ENCODE measurements around the gene ABCD4. TPM values are rescaled to one million over a fixed set of nuclear protein-coding genes. Genes with fewer than 3 reads are reported as not detected.
A peak's percentile ranks its signal among the peaks of the same experiment; 100 is the strongest.
"Not testable (repeated sequence)": the region's sequence is repeated elsewhere in the genome, so short reads cannot be mapped to it uniquely, and the experiment has no call there.

ABCD4 gene
- polyA plus RNA-seq (ENCODE audit: insufficient read length): 62.4 TPM

- peak; percentile 76 for DNase-seq (ENCODE audit: low read depth)
Observed at GRCh38 chr14:74302634-74303569, at the start of gene ABCD4. Gene ABCD4, minus strand, starts transcription at chr14:74302934. Its CDS starts 22 bp downstream, at chr14:74302912.

- no peak for DNase-seq (ENCODE audit: low read depth)
Observed at GRCh38 chr14:74350928-74351323, 48.2 kb upstream of the ABCD4 start.

- DNase-seq (ENCODE audit: low read depth): no peak
Observed at GRCh38 chr14:74350211-74350927, 47.6 kb upstream of the ABCD4 start.

GRCh38 chr14:74349757-74350156 lies 47.0 kb upstream of the ABCD4 start:
- no peak for DNase-seq (ENCODE audit: low read depth)

GRCh38 chr14:74348735-74349463 lies 46.2 kb upstream of the ABCD4 start:
- no peak for DNase-seq (ENCODE audit: low read depth)

- no peak for DNase-seq (ENCODE audit: low read depth)
Observed at GRCh38 chr14:74348241-74348734, 45.6 kb upstream of the ABCD4 start, which contains the start of gene VRTN. Gene VRTN, plus strand, starts transcription at chr14:74348471. Its CDS starts 8,313 bp downstream, at chr14:74356784.

GRCh38 chr14:74347795-74348100 lies 45.0 kb upstream of the ABCD4 start:
- no peak for DNase-seq (ENCODE audit: low read depth)

- DNase-seq (ENCODE audit: low read depth): no peak
Observed at GRCh38 chr14:74347097-74347794, 44.5 kb upstream of the ABCD4 start.

- DNase-seq (ENCODE audit: low read depth): no peak
Observed at GRCh38 chr14:74346341-74346740, 43.6 kb upstream of the ABCD4 start.

- no peak for DNase-seq (ENCODE audit: low read depth)
Observed at GRCh38 chr14:74333909-74334308, 31.2 kb upstream of the ABCD4 start.

GRCh38 chr14:74329950-74330552 lies 27.3 kb upstream of the ABCD4 start:
- DNase-seq (ENCODE audit: low read depth): not testable (repeated sequence)

GRCh38 chr14:74326369-74327152 lies 23.8 kb upstream of the ABCD4 start:
- DNase-seq (ENCODE audit: low read depth): no peak

GRCh38 chr14:74325446-74325845 lies 22.7 kb upstream of the ABCD4 start:
- no peak for DNase-seq (ENCODE audit: low read depth)

- DNase-seq (ENCODE audit: low read depth): no peak
Observed at GRCh38 chr14:74324931-74325361, 22.2 kb upstream of the ABCD4 start.

- no peak for DNase-seq (ENCODE audit: low read depth)
Observed at GRCh38 chr14:74314576-74314975, 11.8 kb upstream of the ABCD4 start.

- DNase-seq (ENCODE audit: low read depth): no peak
Observed at GRCh38 chr14:74313601-74314000, 10.9 kb upstream of the ABCD4 start.

- DNase-seq (ENCODE audit: low read depth): no peak
Observed at GRCh38 chr14:74312161-74312560, 9.4 kb upstream of the ABCD4 start.

GRCh38 chr14:74309125-74310022 lies 6.6 kb upstream of the ABCD4 start:
- DNase-seq (ENCODE audit: low read depth): no peak

GRCh38 chr14:74308695-74309094 lies 6.0 kb upstream of the ABCD4 start:
- DNase-seq (ENCODE audit: low read depth): no peak
